ENCODE measurements around the gene OR4K5.

Gene OR4K5

GRCh38 chr14:19902409-19902808 is 18.0 kb upstream of the OR4K5 start:
- Mint-ChIP-seq H3K27ac (no peak overlapping the region), H3K4me3 (no peak overlapping the region), H3K36me3 (ENCODE audit: low read depth) (no peaks in the 10 kb centered on the region), H3K9me3 (peaks cover 62% of the 10 kb centered on the region), H3K4me1 (no peaks in the 10 kb centered on the region), H3K27me3 (ENCODE audit: low read depth) (peaks cover 3% of the 10 kb centered on the region)
- TF ChIP-seq, protein P1, sequence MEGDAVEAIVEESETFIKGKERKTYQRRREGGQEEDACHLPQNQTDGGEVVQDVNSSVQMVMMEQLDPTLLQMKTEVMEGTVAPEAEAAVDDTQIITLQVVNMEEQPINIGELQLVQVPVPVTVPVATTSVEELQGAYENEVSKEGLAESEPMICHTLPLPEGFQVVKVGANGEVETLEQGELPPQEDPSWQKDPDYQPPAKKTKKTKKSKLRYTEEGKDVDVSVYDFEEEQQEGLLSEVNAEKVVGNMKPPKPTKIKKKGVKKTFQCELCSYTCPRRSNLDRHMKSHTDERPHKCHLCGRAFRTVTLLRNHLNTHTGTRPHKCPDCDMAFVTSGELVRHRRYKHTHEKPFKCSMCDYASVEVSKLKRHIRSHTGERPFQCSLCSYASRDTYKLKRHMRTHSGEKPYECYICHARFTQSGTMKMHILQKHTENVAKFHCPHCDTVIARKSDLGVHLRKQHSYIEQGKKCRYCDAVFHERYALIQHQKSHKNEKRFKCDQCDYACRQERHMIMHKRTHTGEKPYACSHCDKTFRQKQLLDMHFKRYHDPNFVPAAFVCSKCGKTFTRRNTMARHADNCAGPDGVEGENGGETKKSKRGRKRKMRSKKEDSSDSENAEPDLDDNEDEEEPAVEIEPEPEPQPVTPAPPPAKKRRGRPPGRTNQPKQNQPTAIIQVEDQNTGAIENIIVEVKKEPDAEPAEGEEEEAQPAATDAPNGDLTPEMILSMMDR (IDR thresholded peaks at IDR 0.05; ENCODE audit: unreplicated experiment in 3 of 3): no peak

DNA sequence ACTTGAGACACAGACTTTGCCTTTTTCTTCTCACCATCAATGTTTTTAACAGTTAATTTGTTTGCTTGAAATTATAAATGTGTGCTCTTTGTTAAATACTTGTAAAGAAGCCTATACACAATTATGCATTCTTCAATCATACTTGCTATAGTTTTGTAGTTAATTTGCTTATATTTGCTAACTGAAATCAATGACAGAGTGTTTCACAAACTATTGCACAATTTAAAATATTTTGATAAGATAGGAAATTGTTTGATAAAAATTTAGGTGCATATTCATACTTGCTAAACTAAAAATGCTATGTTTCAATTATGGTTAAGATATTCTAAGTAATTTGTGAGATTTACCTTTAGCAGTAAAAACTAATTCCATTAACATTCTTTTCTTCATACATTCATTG is 13.7 kb upstream of the OR4K5 start:
- Mint-ChIP-seq H3K36me3 (ENCODE audit: low read depth) (no peaks in the 10 kb centered on the region), H3K9me3 (peaks cover 77% of the 10 kb centered on the region), H3K27me3 (ENCODE audit: low read depth) (peaks cover 3% of the 10 kb centered on the region), H3K4me3 (no peak overlapping the region), H3K27ac (no peak overlapping the region), H3K4me1 (no peaks in the 10 kb centered on the region)
- TF ChIP-seq, protein P1 (IDR thresholded peaks at IDR 0.05; ENCODE audit: unreplicated experiment in 3 of 3): no peak

DNA sequence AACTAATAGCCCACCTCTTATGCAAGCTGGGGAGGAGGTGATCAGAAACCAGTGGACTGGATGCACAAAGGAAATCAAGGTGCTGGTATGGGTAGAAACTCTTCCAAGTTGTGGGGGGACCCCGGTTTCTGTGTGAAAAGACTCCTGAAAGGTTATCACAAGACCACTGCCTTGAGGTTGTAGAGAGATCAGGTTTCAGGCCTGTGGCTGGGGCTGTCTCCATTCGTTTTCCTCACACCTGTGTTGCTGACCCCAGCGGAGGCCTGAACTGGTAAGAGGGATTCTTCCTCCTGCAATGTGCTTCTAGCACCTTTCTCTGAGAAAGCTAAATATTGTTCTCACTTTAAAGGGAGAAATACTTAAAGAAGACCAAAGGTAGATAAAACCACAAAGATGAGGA is 9.3 kb upstream of the OR4K5 start:
- TF ChIP-seq, protein P1 (IDR thresholded peaks at IDR 0.05; ENCODE audit: unreplicated experiment in 3 of 3): no peak
- H3K9me3 Mint-ChIP-seq: peaks cover 75% of the 10 kb centered on the region
- no peaks in the 10 kb centered on the region for H3K27me3 Mint-ChIP-seq (ENCODE audit: low read depth)
- no peak overlapping the region for H3K27ac Mint-ChIP-seq
- H3K36me3 Mint-ChIP-seq (ENCODE audit: low read depth): no peaks in the 10 kb centered on the region
- no peak overlapping the region for H3K4me3 Mint-ChIP-seq
- no peaks in the 10 kb centered on the region for H3K4me1 Mint-ChIP-seq

- no peaks in the 10 kb centered on the region for H3K4me1 Mint-ChIP-seq
- H3K27ac Mint-ChIP-seq: no peak overlapping the region
- H3K36me3 Mint-ChIP-seq (ENCODE audit: low read depth): no peaks in the 10 kb centered on the region
- peaks cover 22% of the 10 kb centered on the region for H3K9me3 Mint-ChIP-seq
- H3K27me3 Mint-ChIP-seq (ENCODE audit: low read depth): no peaks in the 10 kb centered on the region
- no peak overlapping the region for H3K4me3 Mint-ChIP-seq
- TF ChIP-seq, protein P1 (IDR thresholded peaks at IDR 0.05; ENCODE audit: unreplicated experiment in 3 of 3): no peak
These were observed 3.2 kb upstream of the OR4K5 start for GRCh38 chr14:19917243-19917642.

DNA sequence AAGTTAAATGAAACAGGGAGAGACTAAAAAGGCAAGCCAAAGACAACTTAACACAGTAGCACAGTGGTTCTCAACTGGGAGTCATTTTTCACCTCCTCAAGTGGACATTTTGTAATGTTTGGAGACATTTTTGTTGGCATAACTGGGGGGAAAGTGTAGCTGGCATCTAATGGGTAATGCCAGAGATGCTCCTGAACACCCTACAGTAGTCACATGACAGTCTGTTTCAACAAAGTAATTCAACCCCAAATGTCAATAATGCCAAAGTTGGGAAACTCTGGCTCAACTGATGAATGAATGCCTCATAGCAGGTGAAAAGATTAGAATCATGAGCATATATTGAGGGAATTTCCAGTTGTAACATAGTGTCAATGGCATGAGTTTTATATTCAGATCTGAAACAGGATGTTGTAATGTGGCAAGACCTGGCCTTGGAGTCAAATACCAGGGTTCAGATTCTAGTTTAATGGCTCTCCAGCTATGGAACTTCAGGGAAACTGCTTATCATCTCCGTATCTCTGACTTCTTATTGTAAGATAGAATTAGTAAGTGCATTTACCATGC is 2.4 kb upstream of the OR4K5 start:
- H3K36me3 Mint-ChIP-seq (ENCODE audit: low read depth): no peaks in the 10 kb centered on the region
- no peaks in the 10 kb centered on the region for H3K4me1 Mint-ChIP-seq
- TF ChIP-seq, protein P1 (IDR thresholded peaks at IDR 0.05; ENCODE audit: unreplicated experiment in 3 of 3): no peak
- no peaks in the 10 kb centered on the region for H3K27me3 Mint-ChIP-seq (ENCODE audit: low read depth)
- no peak overlapping the region for H3K4me3 Mint-ChIP-seq
- no peak overlapping the region for H3K27ac Mint-ChIP-seq
- H3K9me3 Mint-ChIP-seq: peaks cover 18% of the 10 kb centered on the region

GRCh38 chr14:19918553-19919264 is 1.7 kb upstream of the OR4K5 start:
- Mint-ChIP-seq H3K27ac (no peak overlapping the region), H3K27me3 (ENCODE audit: low read depth) (no peaks in the 10 kb centered on the region), H3K4me1 (no peaks in the 10 kb centered on the region), H3K9me3 (peaks cover 13% of the 10 kb centered on the region), H3K4me3 (no peak overlapping the region), H3K36me3 (ENCODE audit: low read depth) (no peaks in the 10 kb centered on the region)
- TF ChIP-seq, protein P1 (IDR thresholded peaks at IDR 0.05; ENCODE audit: unreplicated experiment in 3 of 3): no peak

Data from nephron (organoid).